COR-L47 (cell line): ENCODE results near the gene SYTL3.
"Not testable (repeated sequence)": the region's sequence is repeated elsewhere in the genome, so short reads cannot be mapped to it uniquely, and the experiment has no call there.

Experiments
- DNase-seq: peaks from one replicate; lab custom pipeline; 2025; lab: John Stamatoyannopoulos, UW

The SYTL3 gene

GRCh38 chr6:158621694-158622544 lies 27.9 kb upstream of the SYTL3 start:
- no peak for DNase-seq

GRCh38 chr6:158622545-158623190 lies 27.2 kb upstream of the SYTL3 start:
- DNase-seq = no peak

DNA sequence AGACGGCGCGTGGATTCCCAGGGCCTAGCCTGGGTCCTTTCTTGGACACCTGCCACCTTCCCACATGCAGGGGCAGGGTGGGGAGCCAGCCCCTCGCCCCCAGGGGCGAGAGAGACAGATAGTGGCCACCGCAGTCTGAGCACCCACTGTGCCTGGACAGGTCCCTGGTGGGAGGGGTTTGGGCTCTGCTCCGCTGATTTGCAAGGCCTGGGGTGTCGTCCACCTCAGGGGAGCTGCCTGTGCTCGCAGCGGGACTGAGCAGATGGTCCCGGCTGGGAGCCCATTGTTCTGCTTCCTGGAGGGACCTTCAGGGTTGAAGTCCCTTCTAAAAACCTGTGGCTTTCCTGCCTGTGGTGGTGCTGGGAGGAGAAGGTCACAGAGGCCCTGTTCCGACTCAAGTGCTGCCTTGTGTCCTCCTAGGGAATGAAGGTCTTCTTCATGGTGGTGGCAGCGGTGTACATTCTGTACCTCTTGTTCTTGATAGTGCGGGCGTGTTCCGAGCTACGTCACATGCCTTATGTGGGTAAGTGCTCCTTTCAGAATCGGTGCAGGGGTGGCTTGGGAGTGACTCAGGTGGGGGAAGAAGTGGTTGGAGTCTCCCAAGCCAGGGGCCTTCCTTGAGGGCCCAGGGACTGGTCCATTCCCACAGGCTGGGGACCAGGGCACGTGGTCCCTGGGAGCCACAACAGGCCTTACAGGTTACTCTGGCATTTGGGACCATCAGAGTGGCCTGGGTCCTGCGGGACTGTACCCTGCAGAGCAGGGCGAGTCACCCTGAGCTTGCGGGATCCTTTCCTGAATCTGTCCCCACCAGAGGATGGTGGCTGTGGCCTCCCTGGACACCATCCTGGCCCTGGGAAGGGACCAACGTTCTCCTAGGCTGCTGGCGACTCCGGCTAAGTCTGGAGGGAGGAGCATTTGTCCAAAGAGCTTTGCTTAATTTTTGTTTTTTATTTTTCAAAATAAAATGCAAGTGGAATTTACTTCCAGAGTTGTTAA lies 24.9 kb upstream of the SYTL3 start:
- no peak for DNase-seq

GRCh38 chr6:158625881-158626305 lies 24.0 kb upstream of the SYTL3 start:
- no peak for DNase-seq

- no peak for DNase-seq
Measured at GRCh38 chr6:158626360-158627167, 23.3 kb upstream of the SYTL3 start.

DNA sequence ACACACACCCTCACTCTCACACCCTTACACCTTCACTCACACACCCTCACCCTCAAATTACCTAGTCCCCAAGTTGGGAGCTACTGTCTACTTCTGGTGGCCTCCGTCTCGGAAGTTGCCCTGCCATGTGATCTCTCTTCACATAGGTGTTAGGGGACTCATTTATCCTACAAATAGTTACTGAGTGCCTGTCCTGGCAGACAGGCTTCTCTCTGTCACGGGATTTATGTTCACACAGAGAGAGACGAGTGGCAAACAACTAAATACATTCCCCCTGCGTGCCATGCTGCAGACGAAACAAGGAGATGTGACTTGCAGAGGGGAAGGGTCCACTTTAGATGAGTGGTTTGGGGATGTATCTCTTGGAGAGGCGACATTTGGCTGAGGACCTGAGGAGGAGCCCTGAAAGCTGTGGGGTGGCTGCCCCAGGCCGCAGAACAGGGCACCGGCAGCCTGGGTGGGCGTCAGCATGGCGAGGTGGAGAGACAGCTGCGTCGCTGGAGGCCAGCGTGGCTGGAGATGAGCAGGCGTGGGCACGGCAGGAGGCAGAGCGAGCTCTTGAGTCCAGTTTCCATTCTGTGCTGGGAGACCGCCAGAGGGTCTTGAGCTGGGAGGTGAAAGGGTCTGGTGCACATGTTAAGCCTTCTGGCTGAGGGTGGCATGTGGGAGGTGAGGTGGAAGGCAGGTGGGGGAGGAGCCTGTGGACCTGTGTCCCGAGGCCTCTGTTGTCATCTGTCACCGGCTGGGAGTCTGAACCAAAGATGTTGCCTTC lies 22.5 kb upstream of the SYTL3 start:
- DNase-seq = no peak

DNA sequence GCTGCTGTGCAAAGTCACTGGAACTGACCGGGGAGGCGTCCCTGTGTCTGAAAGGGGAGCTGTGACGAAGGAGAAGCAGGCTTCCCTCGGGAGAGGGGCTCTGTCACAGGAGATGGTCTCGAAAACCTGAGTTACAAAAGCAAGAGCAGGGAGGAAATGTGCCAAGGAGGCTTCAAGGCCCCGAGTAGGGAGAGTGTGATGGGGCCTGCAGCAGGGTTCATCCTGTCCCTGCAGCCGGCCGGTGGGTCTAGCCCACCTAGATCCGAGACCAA lies 22.0 kb upstream of the SYTL3 start:
- no peak for DNase-seq

DNA sequence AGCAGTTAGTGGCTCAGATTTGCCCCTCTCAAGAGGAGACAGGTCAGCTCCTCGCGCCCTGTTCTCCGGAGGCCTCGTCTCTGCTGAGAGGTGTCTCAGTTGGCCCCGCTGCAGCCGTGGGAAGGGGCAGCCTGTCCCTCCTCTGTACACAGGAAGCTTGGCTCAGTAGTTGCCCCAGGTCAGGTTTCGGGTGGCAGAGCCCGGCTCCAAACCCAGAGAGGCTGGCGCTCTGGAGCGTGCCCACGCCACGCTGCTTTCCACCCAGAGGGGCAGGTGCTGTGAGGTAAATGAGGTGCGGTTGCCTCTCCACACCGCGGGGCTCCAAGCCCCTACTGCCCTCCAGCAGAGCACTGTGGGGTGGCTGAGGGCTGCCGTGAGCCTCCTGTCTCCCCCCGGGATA lies 21.3 kb upstream of the SYTL3 start:
- DNase-seq = no peak

- DNase-seq = no peak
Measured at GRCh38 chr6:158629367-158630221, 20.3 kb upstream of the SYTL3 start.

- no peak for DNase-seq
Measured at GRCh38 chr6:158630938-158631616, 18.8 kb upstream of the SYTL3 start.

DNA sequence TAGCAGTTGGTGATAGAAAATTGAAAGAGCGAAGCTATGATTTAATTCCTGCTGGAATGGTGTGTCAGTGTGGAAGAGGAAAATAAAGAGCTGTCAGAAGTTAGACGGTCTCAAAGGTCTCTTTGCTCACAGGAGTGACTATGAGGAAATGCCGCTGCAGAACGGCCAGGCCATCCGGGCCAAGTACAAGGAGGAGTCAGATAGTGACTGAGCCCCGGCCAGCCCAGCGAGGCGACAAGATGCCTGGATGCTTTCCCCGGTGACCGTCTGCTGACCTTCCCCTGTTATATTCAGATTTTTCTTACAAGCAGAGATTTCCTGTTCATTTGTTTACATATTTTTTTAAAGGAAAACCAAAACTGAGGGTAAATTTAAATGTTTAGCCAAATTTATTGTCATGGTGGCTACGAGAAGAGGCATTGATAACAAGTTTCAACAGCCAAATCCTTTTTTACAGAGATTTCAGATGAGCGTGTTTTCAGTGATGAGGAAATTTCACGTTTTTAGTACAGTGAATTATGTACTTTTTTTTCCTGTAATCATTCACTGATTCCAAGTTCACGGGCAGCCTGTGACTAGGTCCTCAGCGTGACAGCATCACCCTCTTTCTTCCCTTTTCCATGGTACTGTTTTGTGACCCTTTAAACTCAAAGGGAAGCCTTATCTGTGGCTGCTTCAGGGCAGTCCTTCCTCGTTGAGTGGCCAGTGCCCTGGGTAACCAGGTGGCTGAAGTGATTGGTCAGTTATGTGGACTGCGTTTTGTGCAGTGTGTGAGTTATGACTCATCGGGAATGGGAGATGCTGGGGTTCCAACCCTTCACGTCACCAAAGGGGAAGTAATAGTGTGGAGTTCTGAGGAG lies 17.9 kb upstream of the SYTL3 start:
- no peak for DNase-seq

DNA sequence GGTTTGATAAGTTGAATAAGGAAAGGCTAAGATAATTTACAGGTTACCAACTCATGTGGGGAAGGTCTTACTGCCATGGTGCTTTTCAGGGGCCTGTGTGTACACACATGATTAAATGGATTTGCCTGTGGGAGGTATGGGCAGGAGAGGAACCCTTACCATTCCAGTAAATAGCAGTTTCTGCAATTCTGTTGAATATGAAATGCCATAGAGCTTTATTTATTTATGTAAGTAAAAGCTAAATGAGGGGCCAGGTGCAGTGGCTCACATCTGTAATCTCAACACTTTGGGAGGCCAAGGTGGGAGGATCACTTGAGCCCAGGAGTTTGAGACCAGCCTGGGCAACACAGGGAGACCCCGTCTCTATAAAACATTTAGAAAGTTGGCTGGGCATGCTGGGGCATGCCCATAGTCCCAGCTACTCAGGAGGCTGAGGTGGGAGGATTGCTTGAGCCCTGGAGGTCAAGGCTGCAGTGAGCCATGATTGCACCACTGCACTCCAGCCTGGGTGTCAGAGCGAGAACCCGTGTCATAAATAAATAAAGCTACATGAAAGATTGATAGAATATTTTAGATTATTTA lies 17.2 kb upstream of the SYTL3 start:
- not testable (repeated sequence) for DNase-seq

- DNase-seq = no peak
Measured at GRCh38 chr6:158633127-158633526, 16.7 kb upstream of the SYTL3 start.

DNA sequence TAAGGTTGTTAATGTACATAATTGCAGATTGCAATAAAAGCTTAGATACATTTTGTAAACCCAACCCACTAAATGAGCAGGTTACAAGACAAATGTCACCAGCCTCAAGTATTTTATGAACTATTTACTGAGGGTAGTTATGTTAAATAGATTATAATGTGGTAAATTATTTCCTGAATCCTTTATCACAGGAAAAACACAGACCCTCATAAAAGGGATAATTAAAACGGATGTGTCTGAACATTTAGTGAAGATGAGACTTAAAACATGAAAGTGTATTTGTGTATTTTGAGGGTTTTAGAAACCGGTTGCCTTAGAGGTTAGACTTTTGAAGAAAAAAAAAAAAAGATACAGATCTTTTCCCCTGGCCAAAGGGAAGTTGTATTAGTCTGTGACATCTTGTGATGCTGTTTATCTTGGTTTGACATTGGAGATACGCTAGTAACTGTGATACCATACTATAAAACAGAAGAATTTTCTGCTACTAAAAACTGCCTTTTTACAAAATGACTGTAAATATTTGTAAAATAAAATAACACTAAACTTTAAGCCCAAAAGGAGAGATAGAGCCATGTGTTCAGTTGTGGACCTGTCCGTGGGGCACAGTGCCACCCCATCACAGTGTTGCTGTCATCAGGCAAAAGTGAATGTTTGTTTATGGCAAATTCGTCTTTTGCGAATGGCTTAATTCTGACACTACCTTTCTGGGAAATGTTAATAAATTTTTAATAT lies 15.0 kb upstream of the SYTL3 start:
- DNase-seq = no peak

GRCh38 chr6:158635427-158636073 lies 14.3 kb upstream of the SYTL3 start:
- no peak for DNase-seq

GRCh38 chr6:158636778-158637177 lies 13.1 kb upstream of the SYTL3 start:
- no peak for DNase-seq

DNA sequence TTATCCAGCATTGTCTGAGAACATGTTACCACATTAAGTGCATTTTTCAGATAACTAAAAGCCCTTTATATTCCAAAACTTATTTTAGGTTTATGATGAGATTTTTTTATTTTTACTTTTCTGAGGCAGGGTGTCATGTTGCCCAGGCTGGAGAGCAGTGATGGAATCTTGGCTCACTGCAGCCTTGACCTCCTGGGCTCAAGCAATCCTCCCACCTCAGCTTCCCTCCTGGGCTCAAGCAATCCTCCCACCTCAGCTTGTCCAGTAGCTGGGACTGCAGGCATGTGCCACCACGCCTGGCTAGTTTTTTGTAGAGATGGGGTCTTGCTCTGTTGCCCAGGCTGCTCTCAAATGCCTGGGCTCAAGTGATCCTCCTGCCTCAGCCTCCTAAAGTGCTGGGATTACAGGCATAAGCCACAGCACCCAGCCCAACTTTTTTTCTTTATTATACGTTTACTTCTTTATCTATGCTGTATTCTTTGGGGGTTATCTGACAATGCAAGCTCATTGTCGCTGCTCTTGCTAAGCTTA lies 11.5 kb upstream of the SYTL3 start:
- DNase-seq = no peak
